ENCODE data around the gene KREMEN1.

Gene KREMEN1

GRCh38 chr22:29195118-29195963, 122.5 kb downstream of the KREMEN1 start:
- no peak for DNase-seq

DNA sequence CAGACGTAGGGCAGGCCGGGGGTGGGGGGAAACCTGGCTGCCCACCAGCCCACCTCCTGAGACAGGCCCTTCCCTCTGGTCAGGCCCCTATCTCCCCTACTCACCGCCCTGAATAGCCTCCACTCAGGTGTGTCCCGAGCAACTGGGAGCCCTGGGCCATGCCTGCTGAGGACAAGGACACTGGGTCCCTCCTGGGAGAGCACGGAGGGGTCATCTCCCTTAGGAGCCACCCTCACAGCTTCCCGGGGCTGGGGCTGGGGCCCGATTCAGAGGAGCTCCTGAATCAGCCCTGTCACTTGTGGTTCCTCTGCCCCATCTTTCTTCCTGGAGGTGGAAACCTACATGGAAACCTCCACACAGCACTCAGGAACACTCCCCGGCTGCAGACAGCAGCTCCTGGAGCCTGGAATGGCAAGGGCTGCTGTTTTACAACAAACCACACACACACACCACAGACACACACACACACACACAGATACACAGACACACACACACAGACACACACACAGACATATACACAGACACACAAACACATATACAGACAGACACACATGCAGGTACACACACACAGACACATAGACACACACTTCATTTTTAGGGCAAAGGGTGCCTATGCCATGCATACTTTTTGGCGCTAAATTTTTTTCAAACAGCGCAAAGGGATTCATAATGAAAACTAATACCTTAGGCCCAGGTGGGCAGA, 123.3 kb downstream of the KREMEN1 start:
- no peak for DNase-seq

DNA sequence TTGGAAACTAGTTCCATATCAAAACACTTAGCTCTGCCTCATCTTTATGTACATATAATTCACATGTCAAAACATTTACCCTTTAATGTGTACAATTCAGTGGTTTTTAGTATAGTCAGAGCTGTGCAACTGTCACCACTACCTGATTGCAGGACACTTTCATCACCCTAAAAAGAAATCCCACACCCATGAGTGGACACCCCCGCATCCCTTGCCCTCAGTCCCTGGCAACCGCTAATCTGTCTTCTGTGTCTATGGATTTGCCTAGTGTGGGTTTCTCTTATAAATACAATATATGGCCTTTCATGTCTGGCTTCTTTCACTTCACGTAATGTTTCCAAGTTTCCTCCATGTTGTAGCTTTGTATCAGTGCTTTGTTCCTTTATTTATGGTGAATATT, 124.3 kb downstream of the KREMEN1 start:
- no peak for DNase-seq

GRCh38 chr22:29198240-29198639, 125.4 kb downstream of the KREMEN1 start:
- DNase-seq, result no peak

DNA sequence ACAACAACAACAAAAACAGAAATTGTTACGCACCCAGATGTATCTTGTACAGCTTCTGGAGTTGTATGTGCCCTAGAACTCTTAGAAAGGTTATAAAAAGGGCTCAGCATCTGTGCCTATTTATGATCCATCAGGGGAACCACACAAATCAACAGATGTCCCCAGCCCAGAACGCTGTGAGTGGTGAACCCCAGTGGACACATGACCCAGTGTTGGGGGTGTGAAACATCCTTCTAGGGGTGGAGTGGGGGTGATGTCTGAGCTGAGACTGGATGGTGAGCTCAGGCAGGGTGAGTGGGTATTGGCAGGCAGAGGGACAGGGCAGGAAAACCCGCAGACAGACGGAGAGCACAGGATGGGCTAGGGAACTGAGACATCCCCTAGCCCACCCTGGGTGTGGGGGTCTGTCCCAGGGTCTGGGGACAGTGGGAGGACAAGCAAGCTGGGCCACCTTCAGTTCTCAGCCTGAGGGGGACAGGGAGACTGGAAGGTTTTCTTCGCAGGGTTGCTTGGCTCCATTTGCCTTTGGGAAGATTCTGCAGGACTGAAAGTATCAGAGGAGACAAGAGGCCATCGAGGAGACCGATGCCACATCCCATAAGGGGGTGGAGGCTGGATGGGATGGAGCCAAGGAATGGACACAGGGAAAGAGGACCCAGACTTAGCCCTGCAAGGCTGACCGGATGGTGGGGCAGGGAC, 127.0 kb downstream of the KREMEN1 start:
- DNase-seq, result no peak

- DNase-seq, result no peak
Measured at GRCh38 chr22:29200901-29201300, 128.1 kb downstream of the KREMEN1 start.

DNA sequence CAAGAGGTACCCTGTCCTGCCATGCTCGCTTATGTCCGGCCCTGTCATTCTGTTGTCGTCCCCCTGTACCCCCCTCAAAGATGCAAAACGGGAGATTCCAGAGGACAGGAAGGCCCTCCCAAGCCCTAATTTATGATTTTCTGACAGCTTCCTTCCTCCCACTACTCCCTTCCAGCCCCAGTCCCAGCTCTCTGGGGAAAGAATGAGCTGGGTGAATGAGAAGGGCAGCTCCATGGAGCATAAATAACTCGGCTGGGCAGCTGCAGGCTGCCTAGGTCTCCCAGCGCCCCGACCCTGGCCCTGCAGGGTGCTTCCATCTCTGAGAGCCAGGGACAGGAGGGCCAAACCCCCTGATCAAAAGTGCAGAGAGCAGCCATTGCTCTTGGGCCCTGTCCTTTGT, 128.9 kb downstream of the KREMEN1 start:
- no peak for DNase-seq

DNA sequence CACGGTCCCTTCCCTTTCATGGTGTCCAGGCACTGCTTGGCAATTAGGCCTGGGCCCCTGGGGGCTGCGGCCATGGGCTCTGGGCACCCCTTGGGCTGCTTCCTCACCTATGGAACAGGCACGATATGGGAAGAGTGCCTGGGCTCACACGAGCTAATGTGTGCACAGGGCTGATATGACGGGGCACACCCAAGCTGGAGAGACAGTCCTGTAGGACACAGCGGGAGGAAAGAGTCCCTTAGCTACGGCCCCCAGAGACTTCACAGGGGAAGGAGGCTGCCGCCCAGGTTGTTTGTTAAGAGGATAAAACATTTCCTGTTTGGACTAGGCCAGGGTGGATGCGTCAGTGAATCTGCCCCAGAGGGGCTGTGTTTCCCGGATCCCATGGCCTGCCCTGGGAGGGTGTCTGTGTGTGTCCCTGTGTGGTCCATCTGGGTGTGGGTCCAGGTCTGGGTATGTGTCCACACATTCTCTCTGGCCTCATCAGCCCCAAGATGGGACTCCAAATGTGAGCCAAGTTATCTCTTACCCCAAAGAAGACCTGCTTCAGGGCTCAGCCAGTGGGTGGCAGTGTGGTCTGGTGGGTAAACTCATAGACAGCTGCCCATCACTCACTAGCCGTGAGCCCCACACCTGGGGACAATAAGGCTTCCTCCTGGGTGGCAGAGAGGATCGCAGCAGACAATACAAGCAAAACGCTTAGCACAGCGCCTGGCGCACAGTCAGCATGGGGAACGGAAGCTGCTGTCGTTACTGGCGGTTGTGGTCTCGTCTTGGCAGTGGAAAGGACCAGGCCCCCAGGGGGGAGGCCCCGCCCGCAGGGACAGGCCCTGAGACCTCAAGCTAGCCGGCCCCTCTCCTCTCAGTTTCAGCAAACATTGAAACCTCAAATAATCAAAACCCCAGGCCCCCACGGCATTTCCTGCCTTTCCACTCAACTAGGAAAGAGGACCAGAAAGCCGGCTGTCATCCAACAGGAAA, 129.7 kb downstream of the KREMEN1 start:
- peak; percentile 63 for DNase-seq

- no peak for DNase-seq
Measured at GRCh38 chr22:29203488-29204454, 130.9 kb downstream of the KREMEN1 start.

DNA sequence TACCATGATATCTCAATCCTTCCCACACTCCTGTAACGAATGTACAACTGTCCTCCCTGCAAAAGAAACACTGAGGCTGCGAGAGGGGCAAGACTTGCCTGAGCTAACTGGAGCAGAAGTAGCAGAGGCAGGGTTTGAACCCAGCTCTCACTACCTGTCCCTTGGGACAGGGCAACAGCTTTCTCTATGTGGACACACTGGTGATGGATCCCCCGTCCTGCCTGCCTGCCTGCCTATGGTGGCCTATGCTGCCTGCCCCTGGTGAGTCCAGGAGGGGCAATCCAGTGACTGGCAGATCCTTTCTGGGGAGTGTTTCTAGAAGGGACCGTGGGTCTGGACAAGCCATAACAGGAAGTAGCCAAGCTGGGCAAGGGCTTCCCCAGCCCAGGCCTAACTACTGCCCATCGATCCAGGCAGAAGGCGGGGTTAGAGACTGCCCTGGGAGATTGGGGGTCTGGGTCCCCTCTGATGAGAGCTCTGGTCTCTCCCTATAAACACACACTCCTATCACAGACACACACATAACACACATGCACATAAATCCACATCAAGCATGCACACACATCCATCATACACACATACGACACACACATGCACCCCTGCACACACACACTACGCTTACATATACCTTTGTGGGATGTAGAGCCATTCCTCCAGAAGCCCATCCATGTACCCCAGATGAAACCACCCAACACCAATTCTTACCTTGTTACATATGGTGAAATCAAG, 131.8 kb downstream of the KREMEN1 start:
- DNase-seq, result no peak

DNA sequence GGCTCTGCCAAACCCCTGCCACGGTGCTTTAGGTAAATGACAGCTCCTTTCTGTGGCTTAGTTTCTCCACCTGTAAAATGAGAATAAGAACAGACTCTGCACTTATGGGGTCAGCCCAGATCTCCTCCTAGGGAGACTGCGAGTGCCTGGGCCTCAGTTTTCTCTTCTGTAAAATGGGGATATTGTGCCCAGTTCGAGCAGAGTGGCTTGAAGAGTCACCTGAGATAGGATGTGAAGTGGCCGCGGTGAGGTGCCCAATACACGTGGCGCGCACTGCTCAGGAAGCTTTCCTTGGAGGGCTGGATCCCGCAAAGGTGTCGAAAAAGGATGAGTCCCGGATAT, 132.4 kb downstream of the KREMEN1 start:
- DNase-seq, result no peak

GRCh38 chr22:29205594-29206371, 132.9 kb downstream of the KREMEN1 start, which contains the start of gene EMID1:
Gene EMID1 (plus strand): TSS chr22:29205896. CDS start chr22:29206039, 143 bp downstream.
- no peak for DNase-seq

DNA sequence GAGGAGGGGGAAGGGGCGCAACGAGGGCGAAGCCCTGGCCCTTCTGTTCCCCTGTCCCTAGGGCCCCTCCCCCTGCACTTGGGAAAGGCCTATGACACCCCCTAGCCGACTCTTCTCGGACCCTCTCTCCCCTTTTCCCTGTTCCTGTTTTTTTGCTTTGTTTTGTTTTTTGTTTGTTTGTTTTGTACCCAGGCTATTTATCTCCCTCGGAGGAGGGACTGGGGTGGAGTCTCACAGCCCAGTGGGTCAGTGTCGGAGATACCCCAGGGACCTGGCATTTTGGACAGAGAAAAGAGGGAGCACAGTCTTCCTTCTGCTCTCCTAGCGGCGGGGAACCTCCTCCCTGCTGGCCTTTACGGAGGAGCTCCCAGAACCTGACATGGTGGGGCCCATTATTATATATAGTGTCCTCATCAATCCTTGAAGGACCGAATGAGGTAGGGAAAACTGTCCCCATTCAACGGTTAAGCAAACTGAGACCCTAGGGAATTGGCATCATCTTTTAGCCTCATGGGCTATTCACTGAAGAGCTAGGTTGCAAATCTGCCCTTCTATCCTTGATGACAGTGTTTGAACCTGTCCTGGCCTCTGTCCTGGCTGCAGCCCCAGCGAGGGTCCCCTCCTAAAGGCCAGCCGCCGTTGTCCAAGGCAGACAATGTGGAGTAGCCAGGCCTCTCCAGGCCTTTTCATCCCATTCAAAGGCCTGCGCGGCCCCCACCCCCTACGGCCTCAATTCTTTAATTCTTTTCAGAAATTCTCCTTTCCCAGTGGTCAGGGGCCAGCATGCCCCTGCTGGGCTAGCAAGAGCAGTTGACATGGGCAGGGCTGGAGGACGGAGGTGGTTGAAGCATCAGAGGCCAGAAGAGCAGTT, 133.8 kb downstream of the KREMEN1 start:
- DNase-seq, result no peak

- DNase-seq, result no peak
Measured at GRCh38 chr22:29207243-29207550, 134.4 kb downstream of the KREMEN1 start.

GRCh38 chr22:29207562-29208501, 135.0 kb downstream of the KREMEN1 start:
- DNase-seq, result no peak

DNA sequence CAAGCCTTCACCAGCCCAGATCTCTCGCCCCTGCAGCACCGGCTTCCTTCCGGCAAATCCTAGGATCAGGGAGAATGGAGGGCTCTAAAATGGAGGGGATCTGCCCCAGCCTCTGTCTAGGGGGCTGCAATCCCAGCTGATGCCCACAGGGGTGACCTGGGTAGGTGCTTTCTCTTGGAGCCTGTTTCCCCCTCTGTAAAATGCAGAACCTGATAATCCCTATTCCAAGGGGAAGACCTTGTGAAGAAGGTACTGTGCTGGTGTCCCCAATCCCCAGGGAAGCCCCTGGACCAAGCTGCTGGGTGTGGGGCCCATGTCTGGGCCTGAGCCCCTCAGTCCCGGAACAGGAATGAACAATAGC, 135.6 kb downstream of the KREMEN1 start:
- no peak for DNase-seq

- no peak for DNase-seq
Measured at GRCh38 chr22:29208879-29209623, 136.2 kb downstream of the KREMEN1 start.
